ENCODE measurements around the gene GRID2. TPM values are rescaled to one million over a fixed set of nuclear protein-coding genes. Genes with fewer than 3 reads are reported as not detected.

Gene GRID2
- total RNA-seq, 1 donor from 2014 or later = 2.1 TPM

GRCh38 chr4:93814141-93814540 is 1510.4 kb downstream of the GRID2 start:
- DNase-seq = no peak
- Mint-ChIP-seq H3K9me3 (ENCODE audit: unreplicated experiment) (no peaks in the 10 kb centered on the region), H3K4me3 (ENCODE audit: unreplicated experiment) (no peak overlapping the region), H3K4me1 (ENCODE audit: low read depth, unreplicated experiment) (no peaks in the 10 kb centered on the region), H3K27me3 (ENCODE audit: unreplicated experiment) (peaks cover 2% of the 10 kb centered on the region), H3K27ac (ENCODE audit: unreplicated experiment) (no peak overlapping the region), H3K36me3 (ENCODE audit: unreplicated experiment) (no peaks in the 10 kb centered on the region)
- no peak for TF ChIP-seq CTCF (IDR thresholded peaks at IDR 0.05; ENCODE audit: partially characterized antibody, unreplicated experiment)

GRCh38 chr4:93814722-93815121 is 1511.0 kb downstream of the GRID2 start:
- no peaks in the 10 kb centered on the region for H3K9me3 Mint-ChIP-seq (ENCODE audit: unreplicated experiment)
- no peak for DNase-seq
- H3K4me3 Mint-ChIP-seq (ENCODE audit: unreplicated experiment) = no peak overlapping the region
- peaks cover 2% of the 10 kb centered on the region for H3K27me3 Mint-ChIP-seq (ENCODE audit: unreplicated experiment)
- no peak overlapping the region for H3K27ac Mint-ChIP-seq (ENCODE audit: unreplicated experiment)
- H3K4me1 Mint-ChIP-seq (ENCODE audit: low read depth, unreplicated experiment) = no peaks in the 10 kb centered on the region
- TF ChIP-seq CTCF (IDR thresholded peaks at IDR 0.05; ENCODE audit: partially characterized antibody, unreplicated experiment) = no peak
- no peaks in the 10 kb centered on the region for H3K36me3 Mint-ChIP-seq (ENCODE audit: unreplicated experiment)
